ENCODE data around the gene KPNA6. TPM values are rescaled to one million over a fixed set of nuclear protein-coding genes. Genes with fewer than 3 reads are reported as not detected.

Gene KPNA6
- total RNA-seq, 120 experiments from 2014 or later = 49.7 to 98.8 (median 74.6) TPM

Small RNAs within 50 kb of the gene (microRNA-seq; reads per million reads assigned to microRNA genes)
- gene MIR5585 = 0 to 0.35 (median 0) reads per million in 43 experiments

Other genes starting within 250 kb of the KPNA6 start
- gene PTP4A2, start 169.7 kb upstream of the KPNA6 start, total RNA-seq = 100 to 1,000 TPM; 185 to 784 (median 393) TPM
- 100 to 1,000 TPM in 1 of 120 experiments, 10 to 100 TPM in 119; 50.0 to 101 (median 75.5) TPM for gene KHDRBS1, start 94.2 kb upstream of the KPNA6 start, total RNA-seq
- 10 to 100 TPM; 14.3 to 30.7 (median 20.7) TPM for gene TMEM39B, start 35.1 kb upstream of the KPNA6 start, total RNA-seq
- 10 to 100 TPM; 22.6 to 39.3 (median 29.4) TPM for gene TXLNA, start 71.6 kb downstream of the KPNA6 start, total RNA-seq
- gene CCDC28B, start 92.5 kb downstream of the KPNA6 start, total RNA-seq = 10 to 100 TPM in 96 of 120 experiments, 1 to 10 TPM in 24; 5.1 to 21.3 (median 11.9) TPM
- 1 to 10 TPM; 2.6 to 6.6 (median 4.1) TPM for gene IQCC, start 97.6 kb downstream of the KPNA6 start, total RNA-seq
- gene DCDC2B, start 101.0 kb downstream of the KPNA6 start, total RNA-seq = under 1 TPM in 2 of 120 experiments, not detected in 118; 0.35 to 0.43 TPM
- gene TMEM234, start 114.3 kb downstream of the KPNA6 start, total RNA-seq = 10 to 100 TPM; 16.0 to 39.7 (median 25.8) TPM
- 100 to 1,000 TPM in 37 of 120 experiments, 10 to 100 TPM in 83; 71.7 to 128 (median 95.7) TPM for gene EIF3I, start 114.4 kb downstream of the KPNA6 start, total RNA-seq
- gene FAM167B, start 139.2 kb downstream of the KPNA6 start, total RNA-seq = 1 to 10 TPM in 82 of 120 experiments, under 1 TPM in 21, not detected in 17; 0.54 to 8.7 (median 1.7) TPM
- gene LCK, start 143.2 kb downstream of the KPNA6 start, total RNA-seq = 1 to 10 TPM in 5 of 120 experiments, under 1 TPM in 24, not detected in 91; 0.19 to 2.1 (median 0.52) TPM
- gene HDAC1, start 184.0 kb downstream of the KPNA6 start, total RNA-seq = 10 to 100 TPM; 16.3 to 56.0 (median 29.8) TPM
- 100 to 1,000 TPM in 117 of 120 experiments, 10 to 100 TPM in 3; 90.1 to 633 (median 196) TPM for gene MARCKSL1, start 228.2 kb downstream of the KPNA6 start, total RNA-seq

Data from dorsolateral prefrontal cortex (tissue), 118 donors.